Pancreas (tissue), 10 donors: Measurements from ENCODE around the gene RNF114. TPM values are rescaled to one million over a fixed set of nuclear protein-coding genes. Genes with fewer than 3 reads are reported as not detected.
A peak's percentile ranks its signal among the peaks of the same experiment; 100 is the strongest.

Experiments used
- ATAC-seq, 4 donors: fragments of 200-7000 bp; cut with Tn5 transposase; one replicate each; pipeline versions ENCODE4 v1.8.0 to v1.9.1; 2020; ENCODE audit warnings: mild to moderate bottlenecking in 4 of 4, moderate library complexity in 4 of 4
- DNase-seq, 6 donors: peaks; one replicate each; pipeline ENCODE4 v3.0.0-alpha.2; 2020
- FAIRE-seq: peaks from 2 replicates; lab custom pipeline; 2012; peaks lifted over from hg19 to GRCh38; lab: Jason Lieb, UNC
- H3K27ac ChIP-seq, 4 donors: fragments of 200-600 bp; sonication (generic); 1 replicate in 3 of 4; 2 replicates in 1 of 4; pipeline versions ENCODE4 v1.5.0 to v1.8.0; 2020
- H3K27me3 ChIP-seq, 4 donors: fragments of 200-600 bp; one replicate each; pipeline ENCODE4 v1.8.0; 2021
- H3K36me3 ChIP-seq, 3 donors: fragments of 200-600 bp; sonication (generic) in 1 of 3; one replicate each; pipeline versions ENCODE4 v1.5.0 to v1.8.0; 2020 to 2021
- H3K4me1 ChIP-seq, 3 donors: fragments of 200-600 bp; one replicate each; pipeline ENCODE4 v1.8.0; 2021
- H3K4me3 ChIP-seq, 4 donors: fragments of 200-600 bp; sonication (generic) in 2 of 4; one replicate each; pipeline versions ENCODE4 v1.5.0 to v1.8.0; 2020 to 2021
- H3K9me3 ChIP-seq, 4 donors: fragments of 200-600 bp; one replicate each; pipeline ENCODE4 v1.8.0; 2021
- WGBS, 2 donors: extraction: QIAGEN DNeasy Blood & Tissue Kit; methylation state at CpG; one replicate each; pipeline ENCODE4 v1.1.7; 2013; 5-methylcytosine and 5-hydroxymethylcytosine counted together
- intact Hi-C, 3 donors: fragments of 100-400 bp; cut with DNase I; formaldehyde crosslinking; loops; one replicate each; pipeline versions ENCODE4 v1.11.1 to v1.14.2; 2022
- polyA plus RNA-seq, 2 donors: library from polyadenylated mRNA; stranded (reverse); fragments of 200-250 nt; gene quantifications; one replicate each; pipeline ENCODE4 v1.2.3, GENCODE V29; 2013
- total RNA-seq, 6 donors: library from RNA; stranded (reverse); fragmentation: NEBNext Ultra II Directional in 4 of 6; extraction: Animal tissue kit (Norgen Biotek cat#: 25700) in 4 of 6; gene quantifications; one replicate each; pipeline versions ENCODE4 v1.2.1 to v1.2.4, GENCODE V29; 2021 to 2023
- TF ChIP-seq, protein P1 (sequence below), 4 donors: fragments of 200-600 bp; sonication (generic) in 3 of 4; IDR thresholded peaks; one replicate each; pipeline versions ENCODE4 v1.5.0 to v1.8.0; 2021; ENCODE audit warnings: antibody characterized with exemption in 4 of 4
- donor health status: healthy with polysubstance abuse.
- donor health status: DM: no; HTN: no; CAD: no; lungs with moderate emphysema.
- donor health status: DM: no; HTN: no; CAD: no.
- donor health status: control.
- donor health status: control.
- donor health status: Bipolar disorder and iron deficiency.
- donor health status: DM: yes; HTN: yes; CAD: no.
- donor health status: DM: no; HTN: no; CAD: no.
- donor health status: DM: no; HTN: no; CAD: no.
- donor health status: DM: yes; HTN: yes; CAD: no.

The RNF114 gene
- total and polyA plus RNA-seq, 8 donors = 33.3 to 61.9 (median 44.0) TPM

DNA sequence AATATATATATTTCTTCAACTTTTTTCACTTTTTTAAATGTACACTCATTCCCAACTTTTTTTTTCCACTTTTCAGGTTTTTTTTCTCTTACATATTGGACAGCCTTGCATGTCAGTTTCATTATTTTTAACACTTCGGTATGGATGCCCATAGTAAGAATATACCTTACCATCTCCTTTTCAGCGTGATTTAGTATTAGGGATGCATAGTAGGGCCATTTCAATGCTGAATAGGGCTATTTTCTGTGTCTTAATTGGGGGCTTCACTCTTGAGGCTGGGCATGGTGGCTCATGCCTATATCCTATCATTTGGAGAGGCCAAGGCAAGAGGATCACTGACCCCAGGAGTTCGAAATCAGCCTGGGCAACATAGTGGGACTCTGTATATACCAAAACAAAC lies 6.7 kb downstream of the RNF114 start:
- no peak for ATAC-seq
- TF ChIP-seq, protein P1, sequence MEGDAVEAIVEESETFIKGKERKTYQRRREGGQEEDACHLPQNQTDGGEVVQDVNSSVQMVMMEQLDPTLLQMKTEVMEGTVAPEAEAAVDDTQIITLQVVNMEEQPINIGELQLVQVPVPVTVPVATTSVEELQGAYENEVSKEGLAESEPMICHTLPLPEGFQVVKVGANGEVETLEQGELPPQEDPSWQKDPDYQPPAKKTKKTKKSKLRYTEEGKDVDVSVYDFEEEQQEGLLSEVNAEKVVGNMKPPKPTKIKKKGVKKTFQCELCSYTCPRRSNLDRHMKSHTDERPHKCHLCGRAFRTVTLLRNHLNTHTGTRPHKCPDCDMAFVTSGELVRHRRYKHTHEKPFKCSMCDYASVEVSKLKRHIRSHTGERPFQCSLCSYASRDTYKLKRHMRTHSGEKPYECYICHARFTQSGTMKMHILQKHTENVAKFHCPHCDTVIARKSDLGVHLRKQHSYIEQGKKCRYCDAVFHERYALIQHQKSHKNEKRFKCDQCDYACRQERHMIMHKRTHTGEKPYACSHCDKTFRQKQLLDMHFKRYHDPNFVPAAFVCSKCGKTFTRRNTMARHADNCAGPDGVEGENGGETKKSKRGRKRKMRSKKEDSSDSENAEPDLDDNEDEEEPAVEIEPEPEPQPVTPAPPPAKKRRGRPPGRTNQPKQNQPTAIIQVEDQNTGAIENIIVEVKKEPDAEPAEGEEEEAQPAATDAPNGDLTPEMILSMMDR (IDR thresholded peaks at IDR 0.05) = no peak
- Histone ChIP-seq H3K4me3 (no peak overlapping the region), H3K36me3 (peaks cover 3 to 50% (median 14%) of the 10 kb centered on the region in 3 donors), H3K4me1 (peaks cover 13 to 15% (median 14%) of the 10 kb centered on the region in 3 donors), H3K9me3 (no peaks in the 10 kb centered on the region), H3K27ac (no peak overlapping the region), H3K27me3 (no peaks in the 10 kb centered on the region)
- no peak for DNase-seq
- FAIRE-seq = no peak
- intact Hi-C loops = no loop called here
- WGBS, 2 donors = 87 to 88% methylated on average over 3 of the region's 3 CpGs

DNA sequence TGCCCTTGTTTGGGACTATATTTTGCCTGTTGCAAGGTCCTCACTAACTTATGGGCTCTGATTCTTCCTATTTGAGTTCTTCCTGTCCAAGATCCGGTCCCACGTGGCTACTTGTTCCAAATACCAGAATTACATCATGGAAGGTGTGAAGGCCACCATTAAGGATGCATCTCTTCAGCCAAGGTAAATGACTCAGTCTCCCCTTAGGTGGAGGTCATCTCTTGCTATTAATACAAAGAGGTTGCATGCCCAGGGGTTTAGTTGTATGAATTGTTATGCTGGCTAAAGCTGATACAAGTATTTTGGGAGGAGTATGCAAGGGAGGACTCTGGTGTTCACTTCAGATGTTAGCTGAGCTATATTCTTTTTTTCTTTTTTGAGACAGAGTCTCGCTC lies 9.1 kb downstream of the RNF114 start:
- Histone ChIP-seq H3K4me1 (peaks cover 0 to 6% (median 3%) of the 10 kb centered on the region in 3 donors), H3K27me3 (no peaks in the 10 kb centered on the region), H3K27ac (no peak overlapping the region), H3K9me3 (no peaks in the 10 kb centered on the region), H3K36me3 (peaks cover 12 to 70% (median 26%) of the 10 kb centered on the region in 3 donors), H3K4me3 (no peak overlapping the region)
- DNase-seq = no peak
- intact Hi-C loops = no loop called here
- TF ChIP-seq, protein P1 (IDR thresholded peaks at IDR 0.05) = no peak
- no peak for FAIRE-seq
- 77 to 82% methylated on average over 3 of the region's 3 CpGs for WGBS, 2 donors
- no peak for ATAC-seq

DNA sequence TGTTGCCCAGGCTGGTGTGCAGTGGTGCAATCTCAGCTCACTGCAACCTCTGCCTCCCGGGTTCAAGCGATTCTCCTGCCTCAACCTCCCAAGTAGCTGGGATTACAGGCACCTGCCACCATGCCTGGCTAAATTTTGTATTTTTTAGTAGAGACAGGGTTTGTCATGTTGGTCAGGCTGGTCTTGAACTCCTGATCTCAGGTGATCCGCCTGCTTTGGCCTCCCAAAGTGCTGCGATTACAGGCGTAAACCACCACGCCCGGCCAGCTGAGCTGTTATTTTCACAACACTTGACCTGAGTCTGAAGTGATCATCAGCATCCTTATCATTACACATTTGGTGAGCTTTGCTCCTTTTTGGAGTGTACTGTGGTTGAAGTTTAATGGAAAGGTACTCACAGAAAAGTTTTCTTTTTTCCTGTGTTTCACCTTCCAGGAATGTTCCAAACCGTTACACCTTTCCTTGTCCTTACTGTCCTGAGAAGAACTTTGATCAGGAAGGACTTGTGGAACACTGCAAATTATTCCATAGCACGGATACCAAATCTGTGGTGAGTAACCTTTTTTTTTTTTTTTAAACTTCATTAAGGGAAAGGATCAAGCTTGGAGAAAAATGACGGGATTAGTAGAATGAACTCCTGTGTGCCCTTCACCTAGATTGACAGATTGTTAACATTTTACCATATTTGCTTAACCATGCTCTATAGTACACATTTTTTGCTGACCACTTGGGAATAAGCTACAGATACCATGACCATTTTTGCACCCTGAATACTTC lies 9.7 kb downstream of the RNF114 start:
- intact Hi-C loops = no loop called here
- Histone ChIP-seq H3K4me1 (peaks cover 0 to 6% (median 3%) of the 10 kb centered on the region in 3 donors), H3K4me3 (no peak overlapping the region), H3K27ac (no peak overlapping the region), H3K36me3 (peaks cover 12 to 76% (median 30%) of the 10 kb centered on the region in 3 donors), H3K27me3 (no peaks in the 10 kb centered on the region), H3K9me3 (no peaks in the 10 kb centered on the region)
- no peak for FAIRE-seq
- WGBS, 2 donors = 96% methylated on average over 10 of the region's 10 CpGs
- TF ChIP-seq, protein P1 (IDR thresholded peaks at IDR 0.05) = no peak
- ATAC-seq = no peak
- DNase-seq = peak in 2 of 6 donors; percentile 15 to 36

- FAIRE-seq (no peak), ATAC-seq (no peak), DNase-seq (peak in 1 of 6 donors; percentile 4)
- peaks cover 12 to 83% (median 36%) of the 10 kb centered on the region in 3 donors for H3K36me3 ChIP-seq
- H3K9me3 ChIP-seq = no peaks in the 10 kb centered on the region
- no peak overlapping the region for H3K27ac ChIP-seq
- 79 to 83% methylated on average over 3 of the region's 3 CpGs for WGBS, 2 donors
- intact Hi-C loops = no loop called here
- no peaks in the 10 kb centered on the region for H3K4me1 ChIP-seq
- TF ChIP-seq, protein P1 (IDR thresholded peaks at IDR 0.05) = no peak
- H3K4me3 ChIP-seq = no peak overlapping the region
- H3K27me3 ChIP-seq = no peaks in the 10 kb centered on the region
Observed at GRCh38 chr20:49948178-49948577, 12.0 kb downstream of the RNF114 start.
